GM12873 (cell line): Measurements from ENCODE around the gene POM121L12.

Source experiments
- CTCF ChIP-seq: IDR thresholded peaks from 2 replicates; pipeline ENCODE4 v1.5.1; 2012; ENCODE audit warnings: low read depth, mild to moderate bottlenecking, moderate library complexity, low read length, control low read depth; ENCODE audit not compliant: insufficient read depth; ENCODE audit errors: missing control alignments

Gene POM121L12

GRCh38 chr7:53035499-53036412 is at the start of gene POM121L12:
Gene POM121L12 (plus strand): TSS chr7:53035633. CDS start chr7:53035672, 39 bp downstream.
- no peak for TF ChIP-seq CTCF

GRCh38 chr7:52992001-52992400 is 43.4 kb upstream of the POM121L12 start:
- no peak for TF ChIP-seq CTCF

- TF ChIP-seq CTCF = no peak
Measured at GRCh38 chr7:52992479-52993162, 42.8 kb upstream of the POM121L12 start.

DNA sequence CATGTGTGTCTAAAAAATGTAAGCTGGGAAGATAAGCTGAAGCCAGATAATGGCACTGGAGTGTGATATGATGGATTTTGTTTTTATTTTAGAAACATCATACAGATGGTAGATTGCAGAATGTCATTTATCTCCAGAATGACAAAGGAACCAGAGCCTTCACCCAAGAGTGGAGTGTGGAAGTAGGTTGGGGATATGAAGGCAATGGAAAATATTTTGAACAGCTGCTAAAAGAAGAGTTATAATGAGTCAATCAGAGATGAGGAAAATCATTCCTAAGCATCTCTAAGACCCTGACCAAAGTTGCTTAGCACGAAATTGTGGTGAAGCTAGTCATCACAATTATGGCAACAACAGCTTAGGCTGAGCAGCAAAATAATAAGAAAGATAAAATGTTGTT is 39.8 kb upstream of the POM121L12 start:
- TF ChIP-seq CTCF = no peak

GRCh38 chr7:53001221-53001620 is 34.2 kb upstream of the POM121L12 start:
- TF ChIP-seq CTCF = no peak

DNA sequence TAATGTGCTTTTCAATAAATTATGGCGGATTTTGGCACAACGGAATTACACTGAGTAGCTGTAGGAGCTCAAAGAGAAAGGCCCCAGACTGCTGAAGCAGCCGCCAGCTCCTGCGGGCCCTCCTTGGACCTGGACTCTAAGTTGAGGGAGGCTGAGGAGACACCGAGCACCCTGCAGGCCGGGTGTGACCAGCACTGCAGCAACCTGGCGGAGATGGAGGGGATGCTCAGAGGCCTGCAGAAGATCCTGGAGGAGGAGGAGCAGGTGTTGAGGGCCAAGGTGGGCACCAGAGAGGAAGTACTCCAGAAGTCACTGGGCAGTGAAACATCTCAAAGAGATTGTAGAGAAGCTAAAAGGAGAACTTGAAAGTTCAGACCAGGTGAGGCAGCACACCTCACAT is 33.0 kb upstream of the POM121L12 start:
- TF ChIP-seq CTCF = no peak
